Right lung (tissue), 10 donors: Measurements from ENCODE around the gene SAAL1. TPM values are rescaled to one million over a fixed set of nuclear protein-coding genes. Genes with fewer than 3 reads are reported as not detected.
"Not testable (repeated sequence)": the region's sequence is repeated elsewhere in the genome, so short reads cannot be mapped to it uniquely, and the experiment has no call there.

Experiments
- DNase-seq, 2 donors: peaks; one replicate each; pipeline ENCODE4 v3.0.0-alpha.2; 2013
- long read RNA-seq, 8 donors: transcript quantifications; one replicate each; lab custom pipeline, GENCODE V29; 2026
- polyA plus RNA-seq, 5 donors: library from polyadenylated mRNA; unstranded; fragments of 120-200 nt; gene quantifications; one replicate each; pipeline versions ENCODE4 v1.2.1 to v1.2.3, GENCODE V29; 2013; ENCODE audit warnings: inconsistent platforms in 1 of 5, low replicate concordance in 1 of 5; ENCODE audit not compliant: insufficient read length in 5 of 5, insufficient read depth in 1 of 5

The SAAL1 gene
- 10 to 100 TPM; 29.5 to 44.7 (median 37.5) TPM for polyA plus RNA-seq
- long read RNA-seq, donor 1, transcript SAAL1-202 (12 exons, 1,582 nt) = major isoform, 5 of 9 reads
- long read RNA-seq, donor 1, partial matches to known transcripts = 0 of 9 reads
- long read RNA-seq, donor 1, other reads (novel, unspliced or antisense) = 0 of 9 reads
- long read RNA-seq, donor 2, partial matches to known transcripts = 0 of 2 reads
- long read RNA-seq, donor 2, other reads (novel, unspliced or antisense) = 0 of 2 reads
- long read RNA-seq, donor 3, transcript SAAL1-202 (12 exons, 1,582 nt) = major isoform, 5 of 11 reads
- long read RNA-seq, donor 3, partial matches to known transcripts = 0 of 11 reads
- long read RNA-seq, donor 3, other reads (novel, unspliced or antisense) = 0 of 11 reads
- long read RNA-seq, donor 4, partial matches to known transcripts = 0 of 3 reads
- long read RNA-seq, donor 4, other reads (novel, unspliced or antisense) = 0 of 3 reads
- long read RNA-seq, donor 5, transcript SAAL1-202 (12 exons, 1,582 nt) = major isoform, 5 of 7 reads
- long read RNA-seq, donor 5, partial matches to known transcripts = 0 of 7 reads
- long read RNA-seq, donor 5, other reads (novel, unspliced or antisense) = 0 of 7 reads
- long read RNA-seq, donor 6, partial matches to known transcripts = 0 of 6 reads
- long read RNA-seq, donor 6, other reads (novel, unspliced or antisense) = 0 of 6 reads
- long read RNA-seq, donor 7, partial matches to known transcripts = 0 of 5 reads
- long read RNA-seq, donor 7, other reads (novel, unspliced or antisense) = 0 of 5 reads
- long read RNA-seq, donor 8, partial matches to known transcripts = 0 of 6 reads
- long read RNA-seq, donor 8, other reads (novel, unspliced or antisense) = 0 of 6 reads

GRCh38 chr11:18105802-18106574 lies at the start of gene SAAL1:
SAAL1 (minus strand) TSS chr11:18106082; CDS start chr11:18106041, 41 bp downstream.
- DNase-seq = peak; percentile 80 to 81

- no peak for DNase-seq
Observed at GRCh38 chr11:18151581-18151980, 45.7 kb upstream of the SAAL1 start.

GRCh38 chr11:18145837-18146236 lies 40.0 kb upstream of the SAAL1 start:
- DNase-seq = no peak

GRCh38 chr11:18145025-18145424 lies 39.1 kb upstream of the SAAL1 start:
- DNase-seq = no peak

- no peak for DNase-seq
Observed at GRCh38 chr11:18144243-18144642, 38.4 kb upstream of the SAAL1 start.

GRCh38 chr11:18140145-18140544 lies 34.3 kb upstream of the SAAL1 start:
- no peak for DNase-seq

GRCh38 chr11:18137186-18137800 lies 31.4 kb upstream of the SAAL1 start:
- DNase-seq = no peak

- no peak for DNase-seq
Observed at GRCh38 chr11:18135308-18135707, 29.4 kb upstream of the SAAL1 start.

- DNase-seq = no peak
Observed at GRCh38 chr11:18132341-18132740, 26.5 kb upstream of the SAAL1 start, which contains the start of gene MRGPRX3. MRGPRX3 (plus strand) TSS chr11:18132571; CDS start chr11:18137203, 4,632 bp downstream.

GRCh38 chr11:18131115-18131514 lies 25.2 kb upstream of the SAAL1 start:
- not testable (repeated sequence) for DNase-seq

- DNase-seq = not testable (repeated sequence)
Observed at GRCh38 chr11:18121331-18121828, 15.5 kb upstream of the SAAL1 start.

- DNase-seq = peak; percentile 33 to 62
Observed at GRCh38 chr11:18115360-18116127, 9.7 kb upstream of the SAAL1 start.

- no peak for DNase-seq
Observed at GRCh38 chr11:18111005-18111404, 5.1 kb upstream of the SAAL1 start.

GRCh38 chr11:18108254-18108653 lies 2.4 kb upstream of the SAAL1 start:
- DNase-seq = no peak

GRCh38 chr11:18106688-18107087 lies 806 bp upstream of the SAAL1 start:
- DNase-seq = no peak

GRCh38 chr11:18105086-18105801 lies 638 bp downstream of the SAAL1 start:
- peak in 1 of 2 donors; percentile 8 for DNase-seq

GRCh38 chr11:18100926-18101656 lies 4.8 kb downstream of the SAAL1 start:
- DNase-seq = no peak

- DNase-seq = no peak
Observed at GRCh38 chr11:18093959-18094358, 11.9 kb downstream of the SAAL1 start.

- DNase-seq = no peak
Observed at GRCh38 chr11:18091731-18092130, 14.2 kb downstream of the SAAL1 start.
